ENCODE measurements around the gene FUCA1. TPM values are rescaled to one million over a fixed set of nuclear protein-coding genes. Genes with fewer than 3 reads are reported as not detected.

The FUCA1 gene
- total RNA-seq, 1 experiment from 2014 or later = 20.3 TPM

DNA sequence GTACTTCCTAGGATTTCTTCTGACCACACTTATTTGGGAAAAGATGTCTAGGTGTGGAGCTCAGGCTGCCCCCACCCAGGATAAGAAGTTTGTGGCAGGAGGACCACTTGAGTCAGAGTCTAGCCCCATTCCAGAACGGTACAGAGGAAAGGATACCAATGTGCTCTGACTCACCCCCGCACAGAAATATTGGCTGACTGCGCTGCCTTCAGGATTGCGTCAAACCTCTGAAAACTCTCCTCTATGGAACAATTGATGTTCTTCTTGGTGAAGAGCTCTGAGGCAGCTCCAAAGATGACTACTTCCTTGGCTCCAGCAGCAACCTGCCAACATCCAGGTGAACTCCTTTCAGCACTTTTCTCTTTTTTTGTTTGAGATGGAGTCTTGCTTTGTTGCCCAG is 54.1 kb downstream of the FUCA1 start:
- Histone ChIP-seq H3K27me3 (ENCODE audit: low read length) (no peaks in the 10 kb centered on the region), H3K36me3 (ENCODE audit: low read depth, low read length) (no peaks in the 10 kb centered on the region; the same call in 1 of the 2 replicates), H3F3A (ENCODE audit: low read length, unreplicated experiment) (no peaks in the 10 kb centered on the region), H3K4me3 (ENCODE audit: low read length) (no peak overlapping the region), H3K79me2 (ENCODE audit: low read length) (no peaks in the 10 kb centered on the region), H3K4me2 (ENCODE audit: low read length) (no peak overlapping the region), H3K9me2 (replicated peaks; ENCODE audit: low read length) (no peaks in the 10 kb centered on the region), H3K27ac (ENCODE audit: low read length) (no peak overlapping the region), H3K9me3 (ENCODE audit: low read length) (no peaks in the 10 kb centered on the region), H2AFZ (ENCODE audit: low read length) (no peak overlapping the region), H3K9ac (ENCODE audit: low read length) (no peak overlapping the region), H4K20me1 (ENCODE audit: low read length) (no peaks in the 10 kb centered on the region), H3K4me1 (ENCODE audit: insufficient read depth, low read length) (0 out of 2 replicates have a peak, but pooled peaks cover 5% of the 10 kb centered on the region)
- ChIA-PET CTCF (no interaction called here), POLR2A (ENCODE audit: unreplicated experiment) (no interaction called here)
- no TSS peak for BruUV-seq (replicated peaks)
- intact Hi-C loops (cut with micrococcal nuclease) = no loop called here
- TF ChIP-seq EZH2 (IDR thresholded peaks at IDR 0.05; ENCODE audit: low read length, unreplicated experiment) (no peak), EZH2phosphoT487 (IDR thresholded peaks at IDR 0.05; ENCODE audit: borderline replicate concordance, low read length) (no peak)
- TF ChIP-seq, protein P1, sequence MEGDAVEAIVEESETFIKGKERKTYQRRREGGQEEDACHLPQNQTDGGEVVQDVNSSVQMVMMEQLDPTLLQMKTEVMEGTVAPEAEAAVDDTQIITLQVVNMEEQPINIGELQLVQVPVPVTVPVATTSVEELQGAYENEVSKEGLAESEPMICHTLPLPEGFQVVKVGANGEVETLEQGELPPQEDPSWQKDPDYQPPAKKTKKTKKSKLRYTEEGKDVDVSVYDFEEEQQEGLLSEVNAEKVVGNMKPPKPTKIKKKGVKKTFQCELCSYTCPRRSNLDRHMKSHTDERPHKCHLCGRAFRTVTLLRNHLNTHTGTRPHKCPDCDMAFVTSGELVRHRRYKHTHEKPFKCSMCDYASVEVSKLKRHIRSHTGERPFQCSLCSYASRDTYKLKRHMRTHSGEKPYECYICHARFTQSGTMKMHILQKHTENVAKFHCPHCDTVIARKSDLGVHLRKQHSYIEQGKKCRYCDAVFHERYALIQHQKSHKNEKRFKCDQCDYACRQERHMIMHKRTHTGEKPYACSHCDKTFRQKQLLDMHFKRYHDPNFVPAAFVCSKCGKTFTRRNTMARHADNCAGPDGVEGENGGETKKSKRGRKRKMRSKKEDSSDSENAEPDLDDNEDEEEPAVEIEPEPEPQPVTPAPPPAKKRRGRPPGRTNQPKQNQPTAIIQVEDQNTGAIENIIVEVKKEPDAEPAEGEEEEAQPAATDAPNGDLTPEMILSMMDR (conservative IDR thresholded peaks at IDR 0.05; ENCODE audit: low read depth, low read length) = no peak
- ATAC-seq (no peak), DNase-seq (no peak)

DNA sequence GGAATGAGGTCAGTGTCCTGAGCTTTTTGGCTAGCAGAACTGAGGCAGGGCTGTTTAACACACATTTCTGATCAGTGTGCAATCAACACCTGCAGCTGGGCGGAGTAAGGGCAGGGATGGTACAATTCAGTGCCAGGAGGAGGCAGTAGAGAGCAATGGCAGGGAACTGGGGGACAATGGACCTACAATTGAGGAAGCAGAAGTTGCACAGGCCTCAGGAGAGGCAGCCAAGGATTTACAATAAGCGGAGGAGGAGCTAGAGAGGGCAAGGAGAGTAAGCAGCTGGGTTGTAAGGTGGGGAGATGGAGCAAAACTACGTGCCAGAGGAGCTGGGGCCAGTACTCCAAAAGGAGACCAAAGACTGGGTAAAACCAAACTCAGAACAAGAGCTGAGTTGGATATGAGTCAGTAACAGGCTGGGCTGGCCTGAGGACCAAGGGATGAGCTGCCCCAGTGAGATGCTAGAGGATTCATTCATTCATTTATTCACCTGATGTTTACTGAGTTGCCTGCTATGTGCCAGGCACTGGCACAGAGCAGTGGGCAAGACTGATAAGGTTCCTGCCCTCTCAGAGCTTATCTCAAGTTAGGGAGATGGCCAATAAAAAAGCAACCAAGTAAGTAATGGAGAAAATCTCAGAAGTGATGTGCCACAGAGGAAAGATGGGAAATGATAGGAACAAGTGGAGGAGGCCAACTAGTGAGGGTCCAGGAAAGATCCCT is 57.1 kb downstream of the FUCA1 start:
- no peaks in the 10 kb centered on the region for H3K9me3 ChIP-seq (ENCODE audit: low read length)
- H3K27ac ChIP-seq (ENCODE audit: low read length) = no peak overlapping the region
- no peaks in the 10 kb centered on the region for H4K20me1 ChIP-seq (ENCODE audit: low read length)
- intact Hi-C loops (cut with micrococcal nuclease) = no loop called here
- H2AFZ ChIP-seq (ENCODE audit: low read length) = no peak overlapping the region
- no peak overlapping the region for H3K4me2 ChIP-seq (ENCODE audit: low read length)
- CTCF ChIA-PET = interaction anchor here (0.6 to 2.2 kb wide), 3 partner anchors 9 to 106 kb away, joined by 3 to 17 read pairs (median 3); no protein-coding TSS in a partner anchor
- peak; percentile 59 for DNase-seq
- no peaks in the 10 kb centered on the region for H3K79me2 ChIP-seq (ENCODE audit: low read length)
- H3K4me1 ChIP-seq (ENCODE audit: insufficient read depth, low read length) = 0 out of 2 replicates have a peak, but pooled peaks cover 5% of the 10 kb centered on the region
- peak; percentile 56 for ATAC-seq
- BruUV-seq (replicated peaks) = no TSS peak
- no peak overlapping the region for H3K9ac ChIP-seq (ENCODE audit: low read length)
- H3F3A ChIP-seq (ENCODE audit: low read length, unreplicated experiment) = no peaks in the 10 kb centered on the region
- no peak for TF ChIP-seq EZH2phosphoT487 (IDR thresholded peaks at IDR 0.05; ENCODE audit: borderline replicate concordance, low read length)
- TF ChIP-seq, protein P1 (conservative IDR thresholded peaks at IDR 0.05; ENCODE audit: low read depth, low read length) = peak; percentile 82
- no peaks in the 10 kb centered on the region for H3K9me2 ChIP-seq (replicated peaks; ENCODE audit: low read length)
- no peak overlapping the region for H3K4me3 ChIP-seq (ENCODE audit: low read length)
- POLR2A ChIA-PET (ENCODE audit: unreplicated experiment) = interaction anchor here (0.6 kb wide), 1 partner anchor 20 kb away, joined by 3 read pairs; no protein-coding TSS in a partner anchor
- no peaks in the 10 kb centered on the region; the same call in 1 of the 2 replicates for H3K36me3 ChIP-seq (ENCODE audit: low read depth, low read length)
- no peaks in the 10 kb centered on the region for H3K27me3 ChIP-seq (ENCODE audit: low read length)

DNA sequence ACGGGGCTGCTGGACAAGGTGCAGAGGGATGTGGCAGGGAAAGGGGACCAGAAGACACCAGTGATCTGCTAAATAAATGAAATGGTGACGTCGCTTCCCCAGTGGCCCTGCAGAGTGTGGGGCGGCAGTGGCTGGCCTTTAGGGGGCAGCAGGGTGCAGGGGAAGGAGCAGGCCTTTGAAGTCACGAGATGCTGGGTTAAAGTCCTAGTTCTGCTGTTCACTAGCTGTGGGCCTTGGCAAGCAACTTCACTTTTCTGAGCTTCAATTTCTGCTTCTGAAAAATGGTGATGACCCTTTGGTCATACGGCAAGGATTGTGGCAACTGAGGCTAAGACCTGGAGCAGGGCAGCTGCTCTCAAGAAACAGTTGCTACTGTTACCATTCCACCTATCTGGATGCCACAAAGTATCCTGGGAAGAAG is 58.3 kb downstream of the FUCA1 start:
- ATAC-seq = peak; percentile 92
- Histone ChIP-seq H3K27me3 (ENCODE audit: low read length) (no peaks in the 10 kb centered on the region), H3K9me3 (ENCODE audit: low read length) (no peaks in the 10 kb centered on the region), H4K20me1 (ENCODE audit: low read length) (no peaks in the 10 kb centered on the region), H3K36me3 (ENCODE audit: low read depth, low read length) (no peaks in the 10 kb centered on the region; the same call in 1 of the 2 replicates), H2AFZ (ENCODE audit: low read length) (no peak overlapping the region), H3K4me2 (ENCODE audit: low read length) (no peak overlapping the region), H3K4me1 (ENCODE audit: insufficient read depth, low read length) (0 out of 2 replicates have a peak, but pooled peaks cover 5% of the 10 kb centered on the region), H3F3A (ENCODE audit: low read length, unreplicated experiment) (no peaks in the 10 kb centered on the region), H3K27ac (ENCODE audit: low read length) (no peak overlapping the region), H3K4me3 (ENCODE audit: low read length) (no peak overlapping the region), H3K79me2 (ENCODE audit: low read length) (no peaks in the 10 kb centered on the region), H3K9ac (ENCODE audit: low read length) (no peak overlapping the region), H3K9me2 (replicated peaks; ENCODE audit: low read length) (no peaks in the 10 kb centered on the region)
- peak; percentile 78 for DNase-seq
- POLR2A ChIA-PET (ENCODE audit: unreplicated experiment) = no interaction called here
- intact Hi-C loops (cut with micrococcal nuclease) = loop anchor here (1.0 kb wide), 1 partner anchor 59 kb away; the partner anchor contains the start of gene FUCA1
- no TSS peak for BruUV-seq (replicated peaks)
- CTCF ChIA-PET = interaction anchor here (0.6 to 2.2 kb wide), 4 partner anchors 20 to 731 kb away, joined by 3 to 17 read pairs (median 4); no protein-coding TSS in a partner anchor
- TF ChIP-seq, protein P1 (conservative IDR thresholded peaks at IDR 0.05; ENCODE audit: low read depth, low read length) = peak; percentile 81
- no peak for TF ChIP-seq EZH2 (IDR thresholded peaks at IDR 0.05; ENCODE audit: low read length, unreplicated experiment)
- no peak for TF ChIP-seq EZH2phosphoT487 (IDR thresholded peaks at IDR 0.05; ENCODE audit: borderline replicate concordance, low read length)

Measured in PC-3 (cell line).